Measurements from ENCODE around the gene EP400. TPM values are rescaled to one million over a fixed set of nuclear protein-coding genes. Genes with fewer than 3 reads are reported as not detected.

EP400 gene
- total and polyA plus RNA-seq, 2 of the 13 experiments (the other 11 are each of a cell fraction or from before 2014, with no cell fraction given): 4.9 to 5.0 TPM

DNA sequence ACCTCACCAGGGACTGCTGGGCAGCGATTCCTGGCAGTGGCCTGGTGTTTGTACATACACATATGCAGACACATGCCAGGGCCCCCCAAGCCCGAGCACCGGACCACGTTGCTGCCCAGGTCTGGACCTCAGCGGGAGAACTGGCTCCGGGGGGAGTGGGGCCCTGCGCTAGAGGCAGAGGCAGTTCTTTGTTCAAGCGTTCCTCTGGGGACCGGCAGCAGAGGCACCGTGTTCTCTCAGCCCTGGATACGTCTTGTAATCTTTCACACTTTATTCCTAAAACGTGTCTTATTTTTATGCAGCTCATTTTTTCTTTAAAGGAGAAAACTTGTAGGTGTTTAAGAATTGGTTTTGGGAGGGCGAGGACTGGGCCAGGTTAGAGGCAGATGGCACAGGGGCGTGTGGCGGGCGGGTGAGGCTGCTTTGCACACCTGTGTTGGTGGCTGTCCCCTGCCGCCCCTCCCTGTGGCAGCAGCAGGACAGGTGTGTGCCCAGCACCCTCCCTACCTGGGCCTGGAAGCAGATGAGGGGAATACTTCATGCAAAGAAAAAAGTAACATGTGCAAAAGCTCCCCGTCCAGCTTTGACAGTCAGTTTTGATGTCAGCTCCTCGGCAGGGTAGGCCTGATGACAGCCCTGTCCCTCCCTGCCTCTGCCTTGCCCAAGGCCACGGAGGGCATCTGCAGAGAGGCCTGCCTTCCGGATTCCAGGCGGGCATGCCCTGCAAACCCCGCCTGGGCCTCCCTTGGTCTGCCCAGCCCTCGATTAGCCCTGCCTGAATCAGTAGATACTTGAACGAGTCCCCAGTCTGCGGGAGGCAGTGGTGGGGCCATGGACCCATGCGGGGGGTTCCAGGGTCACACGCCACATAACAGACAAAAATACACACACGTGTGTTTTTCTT is 27.6 kb upstream of the EP400 start:
- Histone ChIP-seq H3K9me3 (ENCODE audit: low read length) (no peaks in the 10 kb centered on the region), H3K36me3 (replicated peaks in 1 of 2; ENCODE audit: control insufficient read depth in 1 of 2, insufficient read depth in 2 of 2, low read length in 2 of 2) (peaks cover 4 to 13% of the 10 kb centered on the region in 2 experiments; a peak in 4 of 5 replicates), H3K27ac (ENCODE audit: extremely low read length, insufficient read depth, low read length) (no peak overlapping the region), H3K4me1 (ENCODE audit: insufficient read depth, low read length) (no peaks in the 10 kb centered on the region), H3K27me3 (ENCODE audit: control insufficient read depth in 1 of 2, insufficient read depth in 2 of 2, low read length in 2 of 2) (no peaks in the 10 kb centered on the region), H2AFZ (ENCODE audit: low read length) (no peak overlapping the region), H3K4me3 (replicated peaks in 1 of 3; ENCODE audit: insufficient read depth in 1 of 3, low read depth in 2 of 3, low read length in 3 of 3) (no peak overlapping the region), H3K9ac (ENCODE audit: insufficient read depth, low read depth, low read length) (no peak overlapping the region), H3K79me2 (ENCODE audit: insufficient read depth, low read length) (no peaks in the 10 kb centered on the region), H4K20me1 (ENCODE audit: insufficient read depth, low read length) (no peaks in the 10 kb centered on the region), H3K4me2 (ENCODE audit: low read depth, low read length) (no peak overlapping the region)
- ChIA-PET POLR2A (no interaction called here), CTCF (ENCODE audit: low intra/inter-chr PET ratio, low total read pairs) (no interaction called here)
- ATAC-seq (no peak), FAIRE-seq (no peak), DNase-seq (ENCODE audit: low spot score) (no peak)
- intact Hi-C loops (cut with micrococcal nuclease; ENCODE audit: unreplicated experiment): loop anchor here (10.0 kb wide), 1 partner anchor 87 kb away; no protein-coding TSS in a partner anchor
- in situ Hi-C loops (cut with HindIII; ENCODE audit: extremely low pct_ligation_motif_present, low pct_unique_long_range_greater_than_20kb): no loop called here
- WGBS (ENCODE audit: low lambda C conversion rate): 86% methylated on average over 25 of the region's 29 CpGs
- TF ChIP-seq ZNF207 (IDR thresholded peaks at IDR 0.05; ENCODE audit: borderline replicate concordance): no peak
- no peak for TF ChIP-seq ZMYM3 (CRISPR knock-in tag; IDR thresholded peaks at IDR 0.05)
- no peak for TF ChIP-seq NRL (CRISPR knock-in tag; IDR thresholded peaks at IDR 0.05; ENCODE audit: borderline replicate concordance)
- no peak for TF ChIP-seq NR2F2 (IDR thresholded peaks at IDR 0.05; ENCODE audit: borderline replicate concordance, low read depth)
- TF ChIP-seq AGO2 (optimal IDR thresholded peaks at IDR 0.05; ENCODE audit: low read depth, low read length): peak; percentile 46
- BruUV-seq (replicated peaks): TSS peak; percentile 57

DNA sequence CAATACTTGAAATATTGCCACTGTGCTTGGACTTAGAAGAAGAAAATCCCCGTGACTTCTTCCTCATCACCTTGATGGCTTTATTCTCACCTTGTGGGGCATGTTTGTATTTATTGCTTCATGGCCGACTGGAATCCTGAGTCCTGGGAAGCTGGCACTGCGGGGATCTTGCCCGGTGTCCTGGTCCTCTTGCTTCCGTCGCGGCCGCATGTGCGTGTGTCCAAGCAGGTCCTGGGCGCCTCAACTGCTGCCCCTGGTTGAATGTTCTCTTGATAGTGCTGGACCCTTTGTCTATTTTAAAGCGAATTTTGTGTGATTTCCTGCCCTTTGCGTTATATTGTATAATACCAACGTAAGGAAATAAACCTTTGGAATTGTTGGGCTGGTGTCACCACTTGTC is 27.0 kb upstream of the EP400 start:
- DNase-seq (ENCODE audit: low spot score): no peak
- H3K27me3 ChIP-seq (ENCODE audit: control insufficient read depth in 1 of 2, insufficient read depth in 2 of 2, low read length in 2 of 2): no peaks in the 10 kb centered on the region
- H3K9ac ChIP-seq (ENCODE audit: insufficient read depth, low read depth, low read length): no peak overlapping the region
- no peak overlapping the region for H3K27ac ChIP-seq (ENCODE audit: extremely low read length, insufficient read depth, low read length)
- H3K4me1 ChIP-seq (ENCODE audit: insufficient read depth, low read length): no peaks in the 10 kb centered on the region
- H3K79me2 ChIP-seq (ENCODE audit: insufficient read depth, low read length): no peaks in the 10 kb centered on the region
- ChIA-PET POLR2A (no interaction called here), CTCF (ENCODE audit: low intra/inter-chr PET ratio, low total read pairs) (no interaction called here)
- no peak overlapping the region for H3K4me3 ChIP-seq (replicated peaks in 1 of 3; ENCODE audit: insufficient read depth in 1 of 3, low read depth in 2 of 3, low read length in 3 of 3)
- intact Hi-C loops (cut with micrococcal nuclease; ENCODE audit: unreplicated experiment): loop anchor here (10.0 kb wide), 1 partner anchor 88 kb away; no protein-coding TSS in a partner anchor
- no peaks in the 10 kb centered on the region for H3K9me3 ChIP-seq (ENCODE audit: low read length)
- no peaks in the 10 kb centered on the region for H4K20me1 ChIP-seq (ENCODE audit: insufficient read depth, low read length)
- peaks cover 4 to 13% of the 10 kb centered on the region in 2 experiments; a peak in 4 of 5 replicates for H3K36me3 ChIP-seq (replicated peaks in 1 of 2; ENCODE audit: control insufficient read depth in 1 of 2, insufficient read depth in 2 of 2, low read length in 2 of 2)
- no TSS peak for BruUV-seq (replicated peaks)
- 88% methylated on average over 13 of the region's 13 CpGs for WGBS (ENCODE audit: low lambda C conversion rate)
- FAIRE-seq: no peak
- in situ Hi-C loops (cut with HindIII; ENCODE audit: extremely low pct_ligation_motif_present, low pct_unique_long_range_greater_than_20kb): no loop called here
- H2AFZ ChIP-seq (ENCODE audit: low read length): no peak overlapping the region
- ATAC-seq: no peak
- TF ChIP-seq NR2F2 (IDR thresholded peaks at IDR 0.05; ENCODE audit: borderline replicate concordance, low read depth) (no peak), HNRNPK (IDR thresholded peaks at IDR 0.05; ENCODE audit: low read depth, low read length, poor library complexity, severe bottlenecking) (no peak)
- no peak overlapping the region for H3K4me2 ChIP-seq (ENCODE audit: low read depth, low read length)
